ENCODE data around the gene SOST. TPM values are rescaled to one million over a fixed set of nuclear protein-coding genes. Genes with fewer than 3 reads are reported as not detected.

Gene SOST
- total and polyA plus RNA-seq, 2 donors (not counting 3 experiments of a cell fraction or from before 2014, with no cell fraction given) = not detected

- dilution Hi-C loops (cut with MboI; ENCODE audit: extremely low pct_ligation_motif_present, low sequenced_read_pairs) (no loop called here), intact Hi-C loops (cut with micrococcal nuclease) (no loop called here)
- FAIRE-seq (no peak), DNase-seq (ENCODE audit: low read depth, low spot score) (no peak)
- Histone ChIP-seq H3K27ac (ENCODE audit: insufficient read depth, low read depth, low read length) (no peak overlapping the region), H3K4me2 (ENCODE audit: insufficient read depth, low read length) (no peak overlapping the region), H3K9ac (replicated peaks; ENCODE audit: extremely low read depth, insufficient read depth, low read length) (no peak overlapping the region), H3K36me3 (ENCODE audit: control insufficient read depth in 2 of 2, extremely low read depth in 1 of 2, insufficient read depth in 2 of 2, low read length in 2 of 2) (no peaks in the 10 kb centered on the region), H3K9me1 (replicated peaks; ENCODE audit: control insufficient read depth, extremely low read depth, insufficient read depth, low read length) (no peaks in the 10 kb centered on the region), H4K20me1 (replicated peaks; ENCODE audit: control insufficient read depth, extremely low read depth, insufficient read depth, low read length) (no peaks in the 10 kb centered on the region), H3K79me2 (ENCODE audit: control insufficient read depth, insufficient read depth, low read length) (no peaks in the 10 kb centered on the region), H3K4me1 (ENCODE audit: control insufficient read depth, extremely low read depth, insufficient read depth, low read length) (peaks cover 13% of the 10 kb centered on the region), H3K27me3 (ENCODE audit: control insufficient read depth in 2 of 2, insufficient read depth in 2 of 2, low read length in 2 of 2) (peaks cover 0 to 1% of the 10 kb centered on the region in 2 experiments), H2AFZ (ENCODE audit: low read depth, low read length) (no peak overlapping the region), H3K9me3 (replicated peaks; ENCODE audit: control insufficient read depth, insufficient read depth, low read length) (no peaks in the 10 kb centered on the region), H3K4me3 (replicated peaks in 1 of 3; ENCODE audit: insufficient read depth in 1 of 3, low read depth in 1 of 3, low read length in 3 of 3) (no peak overlapping the region)
- TF ChIP-seq MYC (IDR thresholded peaks at IDR 0.05; ENCODE audit: low read depth, low read length) (no peak), EZH2 (IDR thresholded peaks at IDR 0.05; ENCODE audit: borderline replicate concordance, low read depth, low read length, severe bottlenecking) (no peak), MAX (IDR thresholded peaks at IDR 0.05; ENCODE audit: insufficient read depth, insufficient read length) (no peak), POLR2A (IDR thresholded peaks at IDR 0.05; ENCODE audit: low read depth, low read length) (no peak), JUN (IDR thresholded peaks at IDR 0.05; ENCODE audit: borderline replicate concordance, insufficient read depth, insufficient read length, low read depth) (no peak), FOS (IDR thresholded peaks at IDR 0.05; ENCODE audit: borderline replicate concordance, insufficient read depth, low read length) (no peak), POLR2AphosphoS5 (IDR thresholded peaks at IDR 0.05; ENCODE audit: insufficient read depth, low read depth, low read length) (no peak)
- CTCF ChIA-PET = interaction anchor here (1.4 to 5.0 kb wide), 2 partner anchors 17 to 58 kb away, joined by 5 to 153 read pairs; partner anchors contain the start of gene CD300LG
- BruUV-seq (replicated peaks) = no TSS peak
- POLR2A ChIA-PET = interaction anchor here (1.0 kb wide), 1 partner anchor 9 kb away, joined by 3 read pairs; the partner anchor contains the start of gene DUSP3
Observed at GRCh38 chr17:43787728-43788127, 29.1 kb upstream of the SOST start.

- ChIA-PET CTCF (interaction anchor here (0.7 kb wide), 1 partner anchor 62 kb away, joined by 3 read pairs; no protein-coding TSS in a partner anchor), POLR2A (no interaction called here)
- FAIRE-seq (no peak), DNase-seq (ENCODE audit: low read depth, low spot score) (no peak)
- no peaks in the 10 kb centered on the region for H3K79me2 ChIP-seq (ENCODE audit: control insufficient read depth, insufficient read depth, low read length)
- no peak overlapping the region for H2AFZ ChIP-seq (ENCODE audit: low read depth, low read length)
- peaks cover 17% of the 10 kb centered on the region for H3K4me1 ChIP-seq (ENCODE audit: control insufficient read depth, extremely low read depth, insufficient read depth, low read length)
- H4K20me1 ChIP-seq (replicated peaks; ENCODE audit: control insufficient read depth, extremely low read depth, insufficient read depth, low read length) = no peaks in the 10 kb centered on the region
- peaks cover 1 to 3% of the 10 kb centered on the region in 2 experiments for H3K27me3 ChIP-seq (ENCODE audit: control insufficient read depth in 2 of 2, insufficient read depth in 2 of 2, low read length in 2 of 2)
- no peak overlapping the region for H3K4me3 ChIP-seq (replicated peaks in 1 of 3; ENCODE audit: insufficient read depth in 1 of 3, low read depth in 1 of 3, low read length in 3 of 3)
- H3K36me3 ChIP-seq (ENCODE audit: control insufficient read depth in 2 of 2, extremely low read depth in 1 of 2, insufficient read depth in 2 of 2, low read length in 2 of 2) = no peaks in the 10 kb centered on the region
- intact Hi-C loops (cut with micrococcal nuclease) = no loop called here
- BruUV-seq (replicated peaks) = no TSS peak
- no peaks in the 10 kb centered on the region for H3K9me1 ChIP-seq (replicated peaks; ENCODE audit: control insufficient read depth, extremely low read depth, insufficient read depth, low read length)
- H3K9me3 ChIP-seq (replicated peaks; ENCODE audit: control insufficient read depth, insufficient read depth, low read length) = no peaks in the 10 kb centered on the region
- dilution Hi-C loops (cut with MboI; ENCODE audit: extremely low pct_ligation_motif_present, low sequenced_read_pairs) = no loop called here
- no peak overlapping the region for H3K27ac ChIP-seq (ENCODE audit: insufficient read depth, low read depth, low read length)
- no peak overlapping the region for H3K9ac ChIP-seq (replicated peaks; ENCODE audit: extremely low read depth, insufficient read depth, low read length)
- TF ChIP-seq GATA2 (IDR thresholded peaks at IDR 0.05; ENCODE audit: insufficient read depth, insufficient read length, low read depth, low read length) (no peak), POLR2AphosphoS5 (IDR thresholded peaks at IDR 0.05; ENCODE audit: insufficient read depth, low read depth, low read length) (no peak), EZH2 (IDR thresholded peaks at IDR 0.05; ENCODE audit: borderline replicate concordance, low read depth, low read length, severe bottlenecking) (no peak), FOS (IDR thresholded peaks at IDR 0.05; ENCODE audit: borderline replicate concordance, insufficient read depth, low read length) (no peak), POLR2A (IDR thresholded peaks at IDR 0.05; ENCODE audit: low read depth, low read length) (no peak), JUN (IDR thresholded peaks at IDR 0.05; ENCODE audit: borderline replicate concordance, insufficient read depth, insufficient read length, low read depth) (no peak), CTCF (IDR thresholded peaks at IDR 0.05; ENCODE audit: extremely low read depth in 1 of 2, insufficient read depth in 1 of 2, low read depth in 1 of 2, low read length in 2 of 2) (no peak), MYC (IDR thresholded peaks at IDR 0.05; ENCODE audit: low read depth, low read length) (no peak), MAX (IDR thresholded peaks at IDR 0.05; ENCODE audit: insufficient read depth, insufficient read length) (no peak)
- H3K4me2 ChIP-seq (ENCODE audit: insufficient read depth, low read length) = no peak overlapping the region
Observed at GRCh38 chr17:43784628-43785101, 26.1 kb upstream of the SOST start.
